ENCODE data around the gene C22orf23. TPM values are rescaled to one million over a fixed set of nuclear protein-coding genes. Genes with fewer than 3 reads are reported as not detected.

The C22orf23 gene
- total RNA-seq, 1 experiment from 2014 or later: 0.64 TPM

DNA sequence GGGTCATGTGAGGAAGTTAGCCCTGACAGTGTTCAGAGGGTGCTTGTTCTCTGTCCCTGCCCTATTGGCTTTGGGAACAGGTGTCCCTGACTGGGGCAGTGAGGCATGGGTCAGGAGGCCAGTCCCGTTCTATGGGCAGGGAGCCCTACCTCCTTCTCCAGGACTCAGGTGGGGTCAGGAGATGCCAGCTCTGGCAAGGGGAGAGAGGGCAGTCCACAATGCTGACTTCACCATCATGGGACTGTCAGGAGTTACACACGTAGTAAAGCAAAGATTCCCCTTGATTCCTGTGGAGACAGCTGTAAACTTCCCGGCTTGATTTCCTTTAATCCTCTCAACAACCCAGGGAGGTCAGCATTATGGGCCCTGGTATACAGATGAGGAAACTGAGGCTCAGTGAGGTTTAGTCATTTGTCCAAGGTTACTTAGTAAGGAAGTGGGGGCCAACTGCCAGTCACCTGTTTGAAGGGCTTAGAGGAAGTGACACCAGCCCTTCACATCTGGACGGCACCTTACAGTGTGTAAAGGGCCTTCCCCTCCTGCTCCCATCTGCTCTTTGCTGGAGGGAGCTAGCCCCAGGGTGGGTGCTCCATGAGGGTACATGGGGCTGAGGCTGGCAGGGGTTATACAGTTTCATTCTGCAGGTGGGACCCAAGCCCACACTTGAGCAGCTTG lies 35.4 kb downstream of the C22orf23 start:
- H3K4me3 ChIP-seq (ENCODE audit: low read depth, low read length, poor library complexity, severe bottlenecking): no peak overlapping the region
- H3K27me3 ChIP-seq (replicated peaks; ENCODE audit: insufficient read depth, low read depth, low read length, poor library complexity): no peaks in the 10 kb centered on the region
- H3K27ac ChIP-seq (ENCODE audit: low read depth, low read length, poor library complexity, severe bottlenecking): no peak overlapping the region
- intact Hi-C loops (cut with micrococcal nuclease; ENCODE audit: unreplicated experiment): no loop called here
- BruUV-seq (replicated peaks): no TSS peak
- POLR2A ChIA-PET (ENCODE audit: low non-redundant PET): no interaction called here
- CTCF ChIA-PET: interaction anchor here (0.7 kb wide), 1 partner anchor 13 kb away, joined by 3 read pairs; no protein-coding TSS in a partner anchor
- no peaks in the 10 kb centered on the region for H3K4me1 ChIP-seq (ENCODE audit: insufficient read depth, low read length, poor library complexity, severe bottlenecking)
- H3K36me3 ChIP-seq (ENCODE audit: insufficient read depth, low read length, poor library complexity, severe bottlenecking): peaks cover 12% of the 10 kb centered on the region
- TF ChIP-seq, protein P1, sequence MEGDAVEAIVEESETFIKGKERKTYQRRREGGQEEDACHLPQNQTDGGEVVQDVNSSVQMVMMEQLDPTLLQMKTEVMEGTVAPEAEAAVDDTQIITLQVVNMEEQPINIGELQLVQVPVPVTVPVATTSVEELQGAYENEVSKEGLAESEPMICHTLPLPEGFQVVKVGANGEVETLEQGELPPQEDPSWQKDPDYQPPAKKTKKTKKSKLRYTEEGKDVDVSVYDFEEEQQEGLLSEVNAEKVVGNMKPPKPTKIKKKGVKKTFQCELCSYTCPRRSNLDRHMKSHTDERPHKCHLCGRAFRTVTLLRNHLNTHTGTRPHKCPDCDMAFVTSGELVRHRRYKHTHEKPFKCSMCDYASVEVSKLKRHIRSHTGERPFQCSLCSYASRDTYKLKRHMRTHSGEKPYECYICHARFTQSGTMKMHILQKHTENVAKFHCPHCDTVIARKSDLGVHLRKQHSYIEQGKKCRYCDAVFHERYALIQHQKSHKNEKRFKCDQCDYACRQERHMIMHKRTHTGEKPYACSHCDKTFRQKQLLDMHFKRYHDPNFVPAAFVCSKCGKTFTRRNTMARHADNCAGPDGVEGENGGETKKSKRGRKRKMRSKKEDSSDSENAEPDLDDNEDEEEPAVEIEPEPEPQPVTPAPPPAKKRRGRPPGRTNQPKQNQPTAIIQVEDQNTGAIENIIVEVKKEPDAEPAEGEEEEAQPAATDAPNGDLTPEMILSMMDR (conservative IDR thresholded peaks at IDR 0.05; ENCODE audit: low read depth, low read length): no peak
- no peak for TF ChIP-seq EZH2 (IDR thresholded peaks at IDR 0.05; ENCODE audit: borderline replicate concordance, low read depth, low read length, poor library complexity, severe bottlenecking)
- DNase-seq (ENCODE audit: low spot score): no peak
- H3K9me3 ChIP-seq (ENCODE audit: low read depth, low read length, poor library complexity, severe bottlenecking): no peaks in the 10 kb centered on the region

DNA sequence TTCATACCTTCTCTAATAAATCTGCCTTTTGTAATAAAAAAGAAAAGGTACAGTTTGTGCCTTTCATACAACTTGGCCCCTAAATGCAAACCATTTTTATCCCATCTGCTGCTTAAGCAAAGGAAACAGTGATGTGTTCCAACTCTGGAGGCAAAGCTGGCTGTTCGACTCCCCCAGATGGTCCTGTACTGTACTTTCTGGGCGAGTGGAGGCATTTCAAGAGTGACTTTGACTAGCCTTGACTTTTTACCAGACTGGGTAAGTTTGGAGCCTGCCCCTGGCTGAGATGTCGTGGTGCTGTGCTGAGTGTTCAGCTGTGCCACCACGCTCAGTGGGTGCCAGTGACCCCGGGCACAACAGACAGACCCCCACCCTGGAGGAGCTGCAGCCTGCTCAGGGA lies 37.1 kb downstream of the C22orf23 start:
- intact Hi-C loops (cut with micrococcal nuclease; ENCODE audit: unreplicated experiment): no loop called here
- POLR2A ChIA-PET (ENCODE audit: low non-redundant PET): no interaction called here
- TF ChIP-seq, protein P1 (conservative IDR thresholded peaks at IDR 0.05; ENCODE audit: low read depth, low read length): no peak
- no peak for TF ChIP-seq EZH2 (IDR thresholded peaks at IDR 0.05; ENCODE audit: borderline replicate concordance, low read depth, low read length, poor library complexity, severe bottlenecking)
- Histone ChIP-seq H3K36me3 (ENCODE audit: insufficient read depth, low read length, poor library complexity, severe bottlenecking) (peaks cover 12% of the 10 kb centered on the region), H3K4me1 (ENCODE audit: insufficient read depth, low read length, poor library complexity, severe bottlenecking) (no peaks in the 10 kb centered on the region), H3K27me3 (replicated peaks; ENCODE audit: insufficient read depth, low read depth, low read length, poor library complexity) (no peaks in the 10 kb centered on the region), H3K27ac (ENCODE audit: low read depth, low read length, poor library complexity, severe bottlenecking) (no peak overlapping the region), H3K9me3 (ENCODE audit: low read depth, low read length, poor library complexity, severe bottlenecking) (no peaks in the 10 kb centered on the region), H3K4me3 (ENCODE audit: low read depth, low read length, poor library complexity, severe bottlenecking) (no peak overlapping the region)
- no peak for DNase-seq (ENCODE audit: low spot score)
- CTCF ChIA-PET: no interaction called here
- BruUV-seq (replicated peaks): no TSS peak

DNA sequence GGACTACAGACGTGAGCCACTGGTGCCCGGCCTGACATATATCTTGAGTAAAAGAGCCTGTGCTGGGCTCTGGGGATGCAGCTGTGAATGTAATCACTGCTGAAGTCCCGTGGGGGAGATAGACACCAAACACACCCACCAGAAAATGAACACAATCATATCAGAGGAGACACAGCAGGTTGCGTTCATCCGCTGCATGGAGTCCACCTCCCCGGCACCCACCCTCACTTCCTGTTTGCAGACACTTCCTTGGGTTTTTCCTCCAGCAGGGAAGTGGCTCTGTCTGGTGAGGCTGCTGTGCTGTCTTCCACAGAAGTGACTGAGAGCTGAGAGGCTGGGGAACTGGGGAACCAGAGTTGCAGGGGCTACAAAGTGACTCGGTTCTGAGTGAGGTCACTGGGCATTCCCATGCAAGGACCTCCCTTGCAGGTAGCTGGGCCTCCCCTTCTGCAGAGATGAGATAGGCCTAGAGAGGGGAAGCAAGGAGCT lies 40.1 kb downstream of the C22orf23 start:
- DNase-seq (ENCODE audit: low spot score): no peak
- POLR2A ChIA-PET (ENCODE audit: low non-redundant PET): interaction anchor here (0.7 kb wide), 1 partner anchor 223 kb away, joined by 4 read pairs; no protein-coding TSS in a partner anchor
- no peak overlapping the region for H3K27ac ChIP-seq (ENCODE audit: low read depth, low read length, poor library complexity, severe bottlenecking)
- no peak overlapping the region for H3K4me3 ChIP-seq (ENCODE audit: low read depth, low read length, poor library complexity, severe bottlenecking)
- TF ChIP-seq, protein P1 (conservative IDR thresholded peaks at IDR 0.05; ENCODE audit: low read depth, low read length): no peak
- TF ChIP-seq EZH2 (IDR thresholded peaks at IDR 0.05; ENCODE audit: borderline replicate concordance, low read depth, low read length, poor library complexity, severe bottlenecking): no peak
- CTCF ChIA-PET: no interaction called here
- BruUV-seq (replicated peaks): no TSS peak
- H3K9me3 ChIP-seq (ENCODE audit: low read depth, low read length, poor library complexity, severe bottlenecking): no peaks in the 10 kb centered on the region
- H3K27me3 ChIP-seq (replicated peaks; ENCODE audit: insufficient read depth, low read depth, low read length, poor library complexity): no peaks in the 10 kb centered on the region
- H3K36me3 ChIP-seq (ENCODE audit: insufficient read depth, low read length, poor library complexity, severe bottlenecking): peaks cover 12% of the 10 kb centered on the region
- H3K4me1 ChIP-seq (ENCODE audit: insufficient read depth, low read length, poor library complexity, severe bottlenecking): no peaks in the 10 kb centered on the region
- intact Hi-C loops (cut with micrococcal nuclease; ENCODE audit: unreplicated experiment): no loop called here
